ENCODE data around the gene UBE2L5.
A peak's percentile ranks its signal among the peaks of the same experiment; 100 is the strongest.

The UBE2L5 gene

GRCh38 chr13:30404207-30404606 lies 18.1 kb upstream of the UBE2L5 start:
- DNase-seq (ENCODE audit: low read depth in 1 of 2, low spot score in 1 of 2), result no peak

- no peak for DNase-seq (ENCODE audit: low read depth in 1 of 2, low spot score in 1 of 2)
These were observed 15.4 kb upstream of the UBE2L5 start for GRCh38 chr13:30406779-30407416.

GRCh38 chr13:30408319-30409101 lies 13.8 kb upstream of the UBE2L5 start:
- DNase-seq (ENCODE audit: low read depth in 1 of 2, low spot score in 1 of 2), result peak; percentile 83 to 91

GRCh38 chr13:30409886-30410704 lies 12.2 kb upstream of the UBE2L5 start:
- no peak for DNase-seq (ENCODE audit: low read depth in 1 of 2, low spot score in 1 of 2)

GRCh38 chr13:30410705-30411125 lies 11.6 kb upstream of the UBE2L5 start:
- no peak for DNase-seq (ENCODE audit: low read depth in 1 of 2, low spot score in 1 of 2)

- DNase-seq (ENCODE audit: low read depth in 1 of 2, low spot score in 1 of 2), result no peak
These were observed 9.9 kb upstream of the UBE2L5 start for GRCh38 chr13:30412346-30412745.

- no peak for DNase-seq (ENCODE audit: low read depth in 1 of 2, low spot score in 1 of 2)
These were observed 8.5 kb upstream of the UBE2L5 start for GRCh38 chr13:30413842-30414241.

- DNase-seq (ENCODE audit: low read depth in 1 of 2, low spot score in 1 of 2), result no peak
These were observed 6.8 kb upstream of the UBE2L5 start for GRCh38 chr13:30415430-30416030.

GRCh38 chr13:30416471-30416870 lies 5.8 kb upstream of the UBE2L5 start:
- no peak for DNase-seq (ENCODE audit: low read depth in 1 of 2, low spot score in 1 of 2)

- DNase-seq (ENCODE audit: low read depth in 1 of 2, low spot score in 1 of 2), result no peak
These were observed 4.1 kb upstream of the UBE2L5 start for GRCh38 chr13:30418075-30418716.

GRCh38 chr13:30418717-30419459 lies 3.4 kb upstream of the UBE2L5 start:
- no peak for DNase-seq (ENCODE audit: low read depth in 1 of 2, low spot score in 1 of 2)

GRCh38 chr13:30421093-30422053 lies 920 bp upstream of the UBE2L5 start:
- no peak for DNase-seq (ENCODE audit: low read depth in 1 of 2, low spot score in 1 of 2)

GRCh38 chr13:30423891-30424290 lies 1.6 kb downstream of the UBE2L5 start:
- DNase-seq (ENCODE audit: low read depth in 1 of 2, low spot score in 1 of 2), result no peak

- DNase-seq (ENCODE audit: low read depth in 1 of 2, low spot score in 1 of 2), result no peak
These were observed 6.9 kb downstream of the UBE2L5 start for GRCh38 chr13:30429235-30429634.

- no peak for DNase-seq (ENCODE audit: low read depth in 1 of 2, low spot score in 1 of 2)
These were observed 7.7 kb downstream of the UBE2L5 start for GRCh38 chr13:30429721-30430694.

GRCh38 chr13:30431269-30431940 lies 9.1 kb downstream of the UBE2L5 start:
- DNase-seq (ENCODE audit: low read depth in 1 of 2, low spot score in 1 of 2), result no peak

GRCh38 chr13:30435911-30436451 lies 13.7 kb downstream of the UBE2L5 start:
- no peak for DNase-seq (ENCODE audit: low read depth in 1 of 2, low spot score in 1 of 2)

All from stimulated activated CD4-positive, alpha-beta T cell treated with anti-CD3 and anti-CD28 coated beads, Interleukin-15, amount 100 ng/mL, for 1 hour (primary cell).